ENCODE data around the gene ANK3. TPM values are rescaled to one million over a fixed set of nuclear protein-coding genes. Genes with fewer than 3 reads are reported as not detected.
A peak's percentile ranks its signal among the peaks of the same experiment; 100 is the strongest.

Gene ANK3
- total RNA-seq, 1 experiment from 2014 or later: 15.3 TPM

GRCh38 chr10:60148266-60148840, 241.3 kb downstream of the ANK3 start:
- ChIA-PET RAD21 (ENCODE audit: low non-redundant PET in 1 of 2, low total read pairs in 2 of 2, uncharacterized antibody in 2 of 2, unreplicated experiment in 2 of 2) (no interaction called here), POLR2A (no interaction called here), CTCF (no interaction called here)
- peak overlapping the region; percentile 39; the same call in 1 of the 2 replicates for H3K27ac ChIP-seq (ENCODE audit: low read depth, low read length)
- H3K9ac ChIP-seq (ENCODE audit: low read length): no peak overlapping the region
- intact Hi-C loops (cut with micrococcal nuclease): no loop called here
- H3K4me3 ChIP-seq (replicated peaks in 1 of 2; ENCODE audit: low read depth in 1 of 2, low read length in 2 of 2): no peak overlapping the region
- H2AFZ ChIP-seq (ENCODE audit: low read depth, low read length, poor library complexity, severe bottlenecking): no peak overlapping the region
- no peak for DNase-seq (ENCODE audit: low read depth, low spot score)
- H3K79me2 ChIP-seq (ENCODE audit: insufficient read depth, low read length): no peaks in the 10 kb centered on the region
- no TSS peak for BruUV-seq (replicated peaks)
- peak; percentile 50; the same call in 1 of the 2 replicates for TF ChIP-seq JUND (IDR thresholded peaks at IDR 0.05)
- 0 out of 2 replicates have a peak, but pooled peaks have one; percentile 42 for TF ChIP-seq SP1 (IDR thresholded peaks at IDR 0.05; ENCODE audit: low read depth)
- TF ChIP-seq POLR2AphosphoS5 (IDR thresholded peaks at IDR 0.05; ENCODE audit: low read depth, low read length): peak; percentile 16; the same call in 1 of the 2 replicates
- TF ChIP-seq, protein P1, sequence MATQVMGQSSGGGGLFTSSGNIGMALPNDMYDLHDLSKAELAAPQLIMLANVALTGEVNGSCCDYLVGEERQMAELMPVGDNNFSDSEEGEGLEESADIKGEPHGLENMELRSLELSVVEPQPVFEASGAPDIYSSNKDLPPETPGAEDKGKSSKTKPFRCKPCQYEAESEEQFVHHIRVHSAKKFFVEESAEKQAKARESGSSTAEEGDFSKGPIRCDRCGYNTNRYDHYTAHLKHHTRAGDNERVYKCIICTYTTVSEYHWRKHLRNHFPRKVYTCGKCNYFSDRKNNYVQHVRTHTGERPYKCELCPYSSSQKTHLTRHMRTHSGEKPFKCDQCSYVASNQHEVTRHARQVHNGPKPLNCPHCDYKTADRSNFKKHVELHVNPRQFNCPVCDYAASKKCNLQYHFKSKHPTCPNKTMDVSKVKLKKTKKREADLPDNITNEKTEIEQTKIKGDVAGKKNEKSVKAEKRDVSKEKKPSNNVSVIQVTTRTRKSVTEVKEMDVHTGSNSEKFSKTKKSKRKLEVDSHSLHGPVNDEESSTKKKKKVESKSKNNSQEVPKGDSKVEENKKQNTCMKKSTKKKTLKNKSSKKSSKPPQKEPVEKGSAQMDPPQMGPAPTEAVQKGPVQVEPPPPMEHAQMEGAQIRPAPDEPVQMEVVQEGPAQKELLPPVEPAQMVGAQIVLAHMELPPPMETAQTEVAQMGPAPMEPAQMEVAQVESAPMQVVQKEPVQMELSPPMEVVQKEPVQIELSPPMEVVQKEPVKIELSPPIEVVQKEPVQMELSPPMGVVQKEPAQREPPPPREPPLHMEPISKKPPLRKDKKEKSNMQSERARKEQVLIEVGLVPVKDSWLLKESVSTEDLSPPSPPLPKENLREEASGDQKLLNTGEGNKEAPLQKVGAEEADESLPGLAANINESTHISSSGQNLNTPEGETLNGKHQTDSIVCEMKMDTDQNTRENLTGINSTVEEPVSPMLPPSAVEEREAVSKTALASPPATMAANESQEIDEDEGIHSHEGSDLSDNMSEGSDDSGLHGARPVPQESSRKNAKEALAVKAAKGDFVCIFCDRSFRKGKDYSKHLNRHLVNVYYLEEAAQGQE (IDR thresholded peaks at IDR 0.05; ENCODE audit: low read depth): no peak
- TF ChIP-seq FOSL1 (IDR thresholded peaks at IDR 0.05; ENCODE audit: low read depth): peak; percentile 52
- TF ChIP-seq CEBPB (IDR thresholded peaks at IDR 0.05; ENCODE audit: low read depth): no peak
- TF ChIP-seq, protein P2, sequence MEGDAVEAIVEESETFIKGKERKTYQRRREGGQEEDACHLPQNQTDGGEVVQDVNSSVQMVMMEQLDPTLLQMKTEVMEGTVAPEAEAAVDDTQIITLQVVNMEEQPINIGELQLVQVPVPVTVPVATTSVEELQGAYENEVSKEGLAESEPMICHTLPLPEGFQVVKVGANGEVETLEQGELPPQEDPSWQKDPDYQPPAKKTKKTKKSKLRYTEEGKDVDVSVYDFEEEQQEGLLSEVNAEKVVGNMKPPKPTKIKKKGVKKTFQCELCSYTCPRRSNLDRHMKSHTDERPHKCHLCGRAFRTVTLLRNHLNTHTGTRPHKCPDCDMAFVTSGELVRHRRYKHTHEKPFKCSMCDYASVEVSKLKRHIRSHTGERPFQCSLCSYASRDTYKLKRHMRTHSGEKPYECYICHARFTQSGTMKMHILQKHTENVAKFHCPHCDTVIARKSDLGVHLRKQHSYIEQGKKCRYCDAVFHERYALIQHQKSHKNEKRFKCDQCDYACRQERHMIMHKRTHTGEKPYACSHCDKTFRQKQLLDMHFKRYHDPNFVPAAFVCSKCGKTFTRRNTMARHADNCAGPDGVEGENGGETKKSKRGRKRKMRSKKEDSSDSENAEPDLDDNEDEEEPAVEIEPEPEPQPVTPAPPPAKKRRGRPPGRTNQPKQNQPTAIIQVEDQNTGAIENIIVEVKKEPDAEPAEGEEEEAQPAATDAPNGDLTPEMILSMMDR (IDR thresholded peaks at IDR 0.05 in 2 of 3, conservative IDR thresholded peaks at IDR 0.05 in 1 of 3; ENCODE audit: borderline replicate concordance in 1 of 3, insufficient read depth in 1 of 3, low read depth in 2 of 3, low read length in 2 of 3): no peak
- TF ChIP-seq ZNF274 (IDR thresholded peaks at IDR 0.05; ENCODE audit: low read depth, low read length): no peak
- TF ChIP-seq EZH2 (IDR thresholded peaks at IDR 0.05): no peak
- TF ChIP-seq SRF (IDR thresholded peaks at IDR 0.05; ENCODE audit: low read depth): no peak
- TF ChIP-seq ZFX (IDR thresholded peaks at IDR 0.05): no peak
- TF ChIP-seq YY1 (IDR thresholded peaks at IDR 0.05; ENCODE audit: extremely low read depth, insufficient replicate concordance, low read depth, low read length): no peak
- H3K4me1 ChIP-seq (ENCODE audit: control insufficient read depth in 1 of 2, insufficient read depth in 2 of 2, low read length in 2 of 2): peaks cover 16 to 19% of the 10 kb centered on the region in 2 experiments
- peak overlapping the region; percentile 51 for H3K4me2 ChIP-seq (ENCODE audit: low read length)
- no peaks in the 10 kb centered on the region for H3K27me3 ChIP-seq (ENCODE audit: insufficient read depth, low read length)
- H4K20me1 ChIP-seq (ENCODE audit: insufficient read depth): no peaks in the 10 kb centered on the region
- H3K9me3 ChIP-seq (ENCODE audit: control insufficient read depth in 1 of 2, insufficient read depth in 1 of 2, low read depth in 1 of 2, low read length in 2 of 2): no peaks in the 10 kb centered on the region
- 0 out of 2 replicates have a peak, but pooled peaks cover 4% of the 10 kb centered on the region for H3K9me2 ChIP-seq (ENCODE audit: insufficient read depth)
- no peak for ATAC-seq
- H3K36me3 ChIP-seq (ENCODE audit: control insufficient read depth in 1 of 2, insufficient read depth in 2 of 2, low read length in 2 of 2): no peaks in the 10 kb centered on the region
